ENCODE data around the gene TNK1. TPM values are rescaled to one million over a fixed set of nuclear protein-coding genes. Genes with fewer than 3 reads are reported as not detected.

Gene TNK1
- total and polyA plus RNA-seq, 4 experiments from 2014 or later = 1.7 to 15.9 (median 8.0) TPM

- peak overlapping the region in 2 of 7 donors; percentile 70 to 91 for H3K27ac Mint-ChIP-seq
- H3K36me3 Mint-ChIP-seq = peaks cover 20 to 57% of the 10 kb centered on the region in 2 donors
- POLR2A ChIA-PET (ENCODE audit: partially characterized antibody) = interaction anchor here (0.9 to 8.0 kb wide), 9 partner anchors 11 to 209 kb away, joined by 3 to 146 read pairs (median 6); partner anchors contain the start of genes ACAP1, GPS2, NEURL4 and SLC2A4
Observed at GRCh38 chr17:7347630-7348477, 33.0 kb upstream of the TNK1 start.

GRCh38 chr17:7348478-7349242, 32.2 kb upstream of the TNK1 start:
- H3K27ac ChIP-seq (ENCODE audit: low read depth, low read length) = no peak overlapping the region

More at GRCh38 chr17:7347630-7348477, 33.0 kb upstream of the TNK1 start:
- Histone ChIP-seq H3K4me3 (ENCODE audit: low read length in 2 of 2) (no peak overlapping the region), H3K27ac (ENCODE audit: low read depth, low read length) (no peak overlapping the region), H3K9me3 (ENCODE audit: control insufficient read depth in 1 of 2, low read length in 2 of 2) (no peaks in the 10 kb centered on the region), H3K36me3 (ENCODE audit: insufficient read depth, low read length) (peaks cover 64% of the 10 kb centered on the region), H3K4me1 (ENCODE audit: insufficient read depth, low read length) (peaks cover 30% of the 10 kb centered on the region), H3K27me3 (ENCODE audit: insufficient read depth, low read length) (no peaks in the 10 kb centered on the region)
- H3K4me3 Mint-ChIP-seq = no peak overlapping the region
- DNase-seq = peak in 1 of 5 donors; percentile 35
- CTCF ChIA-PET (ENCODE audit: partially characterized antibody) = interaction anchor here (1.3 to 4.7 kb wide), 4 partner anchors 10 to 89 kb away, joined by 3 to 58 read pairs (median 35); partner anchors contain the start of gene ACAP1
- peaks cover 0 to 2% (median 0%) of the 10 kb centered on the region in 8 donors for H3K9me3 Mint-ChIP-seq
- H3K27me3 Mint-ChIP-seq = no peaks in the 10 kb centered on the region
- H3K4me1 Mint-ChIP-seq = peaks cover 20 to 50% (median 33%) of the 10 kb centered on the region in 4 donors
- intact Hi-C loops (cut with micrococcal nuclease) = no loop called here

GRCh38 chr17:7351665-7352502, 29.0 kb upstream of the TNK1 start, which contains the start of gene KCTD11:
KCTD11 (plus strand) TSS chr17:7352162.
- peaks cover 4 to 29% of the 10 kb centered on the region in 2 donors for H3K36me3 Mint-ChIP-seq
- H3K4me1 Mint-ChIP-seq = peaks cover 21 to 61% (median 40%) of the 10 kb centered on the region in 4 donors
- peak within 1 kb of the TSS; percentile 29 to 49 for H3K4me3 ChIP-seq (ENCODE audit: low read length in 2 of 2)
- no peaks in the 10 kb centered on the region for H3K27me3 Mint-ChIP-seq
- peaks cover 0 to 2% (median 0%) of the 10 kb centered on the region in 8 donors for H3K9me3 Mint-ChIP-seq
- ChIA-PET POLR2A (ENCODE audit: partially characterized antibody) (interaction anchor here (0.7 to 8.0 kb wide), 25 partner anchors 9 to 335 kb away, joined by 3 to 146 read pairs (median 5); partner anchors contain the start of genes ACAP1, GPS2, NEURL4 and POLR2A), CTCF (ENCODE audit: partially characterized antibody) (interaction anchor here (0.9 to 6.6 kb wide), 10 partner anchors 9 to 85 kb away, joined by 3 to 88 read pairs (median 6); partner anchors contain the start of genes ACAP1, FGF11, GPS2 and TMEM102)
- peak within 1 kb of the TSS; percentile 68 for H3K27ac ChIP-seq (ENCODE audit: low read depth, low read length)
- H3K9me3 ChIP-seq (ENCODE audit: control insufficient read depth in 1 of 2, low read length in 2 of 2) = no peaks in the 10 kb centered on the region
- peaks cover 44% of the 10 kb centered on the region for H3K4me1 ChIP-seq (ENCODE audit: insufficient read depth, low read length)
- intact Hi-C loops (cut with micrococcal nuclease) = loop anchor here (1.0 to 5.0 kb wide), 9 partner anchors 16 to 335 kb away; partner anchors contain the start of genes ACAP1, EIF5A, NEURL4 and PLSCR3
- peak; percentile 64 to 88 (median 68) for DNase-seq
- peak within 1 kb of the TSS; percentile 62 to 95 (median 87) for H3K27ac Mint-ChIP-seq
- no peaks in the 10 kb centered on the region for H3K27me3 ChIP-seq (ENCODE audit: insufficient read depth, low read length)
- H3K4me3 Mint-ChIP-seq = peak within 1 kb of the TSS; percentile 80 to 95 (median 84)
- peaks cover 25% of the 10 kb centered on the region for H3K36me3 ChIP-seq (ENCODE audit: insufficient read depth, low read length)

More at GRCh38 chr17:7348478-7349242, 32.2 kb upstream of the TNK1 start:
- peaks cover 30% of the 10 kb centered on the region for H3K4me1 ChIP-seq (ENCODE audit: insufficient read depth, low read length)
- POLR2A ChIA-PET (ENCODE audit: partially characterized antibody) = interaction anchor here (0.6 to 8.0 kb wide), 13 partner anchors 7 to 267 kb away, joined by 3 to 146 read pairs (median 4); partner anchors contain the start of genes ACAP1, FXR2, GPS2 and NEURL4
- intact Hi-C loops (cut with micrococcal nuclease) = no loop called here
- no peak overlapping the region for H3K4me3 ChIP-seq (ENCODE audit: low read length in 2 of 2)
- H3K27me3 ChIP-seq (ENCODE audit: insufficient read depth, low read length) = no peaks in the 10 kb centered on the region
- Mint-ChIP-seq H3K9me3 (peaks cover 0 to 2% (median 0%) of the 10 kb centered on the region in 8 donors), H3K36me3 (peaks cover 17 to 53% of the 10 kb centered on the region in 2 donors), H3K4me3 (peak overlapping the region in 1 of 8 donors; percentile 24), H3K27ac (peak overlapping the region in 4 of 7 donors; percentile 80 to 91 (median 82)), H3K27me3 (no peaks in the 10 kb centered on the region), H3K4me1 (peaks cover 18 to 56% (median 35%) of the 10 kb centered on the region in 4 donors)
- H3K36me3 ChIP-seq (ENCODE audit: insufficient read depth, low read length) = peaks cover 56% of the 10 kb centered on the region
- DNase-seq = no peak
- CTCF ChIA-PET (ENCODE audit: partially characterized antibody) = interaction anchor here (1.2 to 4.7 kb wide), 6 partner anchors 7 to 88 kb away, joined by 3 to 58 read pairs (median 6); partner anchors contain the start of genes ACAP1, GPS2 and SLC2A4
- no peaks in the 10 kb centered on the region for H3K9me3 ChIP-seq (ENCODE audit: control insufficient read depth in 1 of 2, low read length in 2 of 2)

- Histone ChIP-seq H3K9me3 (ENCODE audit: control insufficient read depth in 1 of 2, low read length in 2 of 2) (no peaks in the 10 kb centered on the region), H3K27me3 (ENCODE audit: insufficient read depth, low read length) (no peaks in the 10 kb centered on the region), H3K27ac (ENCODE audit: low read depth, low read length) (peak overlapping the region; percentile 68), H3K36me3 (ENCODE audit: insufficient read depth, low read length) (peaks cover 19% of the 10 kb centered on the region), H3K4me3 (ENCODE audit: low read length in 2 of 2) (peak overlapping the region; percentile 29 to 49), H3K4me1 (ENCODE audit: insufficient read depth, low read length) (peaks cover 44% of the 10 kb centered on the region)
- ChIA-PET CTCF (ENCODE audit: partially characterized antibody) (interaction anchor here (2.0 to 6.6 kb wide), 3 partner anchors 16 to 85 kb away, joined by 5 to 88 read pairs (median 39); partner anchors contain the start of genes ACAP1, FGF11 and TMEM102), POLR2A (ENCODE audit: partially characterized antibody) (interaction anchor here (1.0 to 5.0 kb wide), 8 partner anchors 16 to 223 kb away, joined by 3 to 41 read pairs (median 6); partner anchors contain the start of genes ACAP1, POLR2A, SENP3 and TMEM102)
- H3K4me3 Mint-ChIP-seq = peak overlapping the region; percentile 75 to 95 (median 84)
- H3K27ac Mint-ChIP-seq = peak overlapping the region; percentile 58 to 95 (median 87)
- H3K9me3 Mint-ChIP-seq = peaks cover 0 to 2% (median 0%) of the 10 kb centered on the region in 8 donors
- H3K4me1 Mint-ChIP-seq = peaks cover 21 to 58% (median 40%) of the 10 kb centered on the region in 4 donors
- peak in 1 of 5 donors; percentile 38 for DNase-seq
- intact Hi-C loops (cut with micrococcal nuclease) = loop anchor here (1.0 to 5.0 kb wide), 5 partner anchors 40 to 335 kb away; partner anchors contain the start of genes EIF5A, PLSCR3, TP53 and WRAP53
- H3K36me3 Mint-ChIP-seq = peaks cover under 1 to 24% of the 10 kb centered on the region in 2 donors
- H3K27me3 Mint-ChIP-seq = no peaks in the 10 kb centered on the region
Observed at GRCh38 chr17:7352503-7352889, 28.4 kb upstream of the TNK1 start.

- Histone ChIP-seq H3K27ac (ENCODE audit: low read depth, low read length) (peak overlapping the region; percentile 68), H3K27me3 (ENCODE audit: insufficient read depth, low read length) (no peaks in the 10 kb centered on the region), H3K4me1 (ENCODE audit: insufficient read depth, low read length) (peaks cover 44% of the 10 kb centered on the region), H3K36me3 (ENCODE audit: insufficient read depth, low read length) (peaks cover 13% of the 10 kb centered on the region), H3K9me3 (ENCODE audit: control insufficient read depth in 1 of 2, low read length in 2 of 2) (no peaks in the 10 kb centered on the region), H3K4me3 (ENCODE audit: low read length in 2 of 2) (no peak overlapping the region)
- intact Hi-C loops (cut with micrococcal nuclease) = loop anchor here (1.0 to 5.0 kb wide), 5 partner anchors 39 to 334 kb away; partner anchors contain the start of genes EIF5A, PLSCR3, TP53 and WRAP53
- H3K9me3 Mint-ChIP-seq = peaks cover 0 to 2% (median 0%) of the 10 kb centered on the region in 8 donors
- ChIA-PET POLR2A (ENCODE audit: partially characterized antibody) (interaction anchor here (0.8 to 5.0 kb wide), 10 partner anchors 17 to 223 kb away, joined by 3 to 41 read pairs (median 6); partner anchors contain the start of genes ACAP1, POLR2A, SENP3 and TMEM102), CTCF (ENCODE audit: partially characterized antibody) (interaction anchor here (0.8 to 6.6 kb wide), 7 partner anchors 17 to 232 kb away, joined by 3 to 88 read pairs (median 5); partner anchors contain the start of genes ACAP1, FGF11 and TMEM102)
- DNase-seq = no peak
- H3K36me3 Mint-ChIP-seq = peaks cover 0 to 19% of the 10 kb centered on the region in 2 donors
- peak overlapping the region; percentile 75 to 95 (median 84) for H3K4me3 Mint-ChIP-seq
- H3K27ac Mint-ChIP-seq = peak overlapping the region in 6 of 7 donors; percentile 58 to 95 (median 88)
- peaks cover 21 to 54% (median 40%) of the 10 kb centered on the region in 4 donors for H3K4me1 Mint-ChIP-seq
- no peaks in the 10 kb centered on the region for H3K27me3 Mint-ChIP-seq
Observed at GRCh38 chr17:7352910-7353635, 27.8 kb upstream of the TNK1 start.

All from CD4-positive, alpha-beta memory T cell (primary cell).